HG03095 (cell line): ENCODE data around the gene TMEM106B.
"Not testable (repeated sequence)": the region's sequence is repeated elsewhere in the genome, so short reads cannot be mapped to it uniquely, and the experiment has no call there.

Experiments used
- ATAC-seq: cut with Tn5 transposase; IDR thresholded peaks from one replicate; pipeline ENCODE4 v1.9.1; 2021; ENCODE audit warnings: moderate library complexity; ENCODE audit not compliant: unreplicated experiment

Gene TMEM106B

DNA sequence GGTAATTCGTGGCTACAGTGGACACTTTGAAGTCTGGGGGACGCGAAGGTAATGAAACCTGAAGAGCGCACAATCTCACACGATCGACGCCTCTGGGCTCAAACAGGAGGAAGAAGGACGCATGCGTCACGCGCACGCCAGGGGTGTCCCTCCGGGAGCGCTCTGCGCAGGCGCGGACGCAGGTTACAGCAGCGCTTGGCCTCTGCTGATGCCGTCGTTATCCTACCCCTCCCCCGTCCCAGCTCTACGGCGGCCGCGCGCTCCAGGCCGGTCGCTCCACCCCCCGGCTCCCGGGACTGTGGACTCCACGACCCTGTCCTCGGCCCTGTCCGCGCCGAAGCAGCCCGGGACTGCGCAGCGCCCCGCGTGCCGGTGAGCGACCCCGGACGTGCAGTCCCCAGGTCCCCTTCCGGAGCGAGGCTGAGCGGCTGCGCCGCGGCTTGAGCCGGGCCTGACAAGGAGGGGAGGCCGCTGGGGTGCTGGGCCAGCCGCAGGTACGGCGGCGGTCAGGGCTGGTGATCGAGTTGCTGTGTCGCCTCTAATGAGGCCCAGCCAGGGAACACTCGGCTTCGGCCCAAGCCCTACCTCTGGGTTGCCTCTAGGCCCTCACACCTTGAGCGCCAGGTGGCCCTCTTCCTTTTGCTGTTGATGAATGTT, at the start of gene TMEM106B:
Gene TMEM106B (plus strand): TSS at position 241 of the 657 bp plus-strand sequence. CDS start 3,517 bp downstream, outside the sequence.
- peak; percentile 97 for ATAC-seq

- no peak for ATAC-seq
Measured at GRCh38 chr7:12162415-12163113, 48.5 kb upstream of the TMEM106B start.

GRCh38 chr7:12168065-12168464, 43.0 kb upstream of the TMEM106B start:
- ATAC-seq, result not testable (repeated sequence)

- not testable (repeated sequence) for ATAC-seq
Measured at GRCh38 chr7:12169981-12170820, 40.9 kb upstream of the TMEM106B start.

GRCh38 chr7:12173671-12174070, 37.4 kb upstream of the TMEM106B start:
- ATAC-seq, result no peak

DNA sequence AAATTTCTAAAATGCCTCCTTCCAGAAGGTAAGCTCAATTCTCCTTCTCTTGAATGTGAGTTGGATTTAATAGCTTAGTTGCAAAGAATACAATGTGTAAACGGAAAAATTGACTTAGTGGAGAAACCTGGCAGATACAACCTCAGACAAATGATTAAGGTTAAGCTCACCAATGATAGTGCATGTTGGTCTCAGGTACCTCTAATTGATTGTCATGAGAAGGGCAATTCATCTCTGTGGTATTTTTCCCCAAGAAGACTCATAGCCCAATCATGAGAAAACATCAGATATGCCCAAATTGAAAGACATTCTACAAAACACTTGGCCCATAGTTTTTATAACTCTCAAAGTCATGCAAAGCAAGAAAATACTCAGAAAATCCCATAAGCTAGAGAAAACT, 36.2 kb upstream of the TMEM106B start:
- no peak for ATAC-seq

- ATAC-seq, result no peak
Measured at GRCh38 chr7:12178317-12178716, 32.8 kb upstream of the TMEM106B start.

DNA sequence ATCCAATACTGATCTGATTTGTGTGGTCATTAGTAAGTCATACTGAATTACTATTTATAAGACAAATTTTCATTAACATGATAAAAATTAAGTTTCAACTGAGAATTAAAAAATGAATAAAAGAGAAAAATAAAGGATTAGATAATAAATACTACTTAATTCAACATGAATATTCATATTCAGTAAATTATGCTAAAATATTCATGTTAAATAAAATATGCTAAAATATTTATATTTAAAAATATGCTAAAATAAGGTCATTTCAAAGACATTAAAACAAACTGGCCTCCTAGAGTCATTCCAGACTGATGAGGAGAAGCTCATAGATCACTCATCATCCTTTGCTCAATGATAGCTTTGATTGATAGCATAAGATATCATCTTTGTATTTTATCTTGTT, 16.7 kb upstream of the TMEM106B start:
- no peak for ATAC-seq

- no peak for ATAC-seq
Measured at GRCh38 chr7:12196386-12196785, 14.7 kb upstream of the TMEM106B start.

DNA sequence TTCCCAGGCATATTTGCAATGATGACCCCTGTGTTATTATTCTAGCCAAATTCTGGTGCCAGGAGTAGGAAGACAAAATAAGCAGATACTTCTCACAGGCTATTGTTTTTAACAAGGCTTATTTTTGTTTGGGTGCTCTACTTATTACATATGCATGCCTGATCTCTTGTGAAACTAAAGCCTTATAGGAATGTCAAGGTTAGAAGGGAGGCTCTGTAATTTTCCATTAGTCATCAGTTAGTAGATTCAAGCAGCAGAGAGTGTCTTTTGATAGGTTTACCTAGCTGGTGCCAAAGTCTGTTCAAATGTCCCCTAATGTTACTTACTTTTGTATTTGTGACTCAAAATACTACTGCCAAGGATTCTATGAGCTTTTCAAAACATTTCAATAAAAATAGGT, 11.7 kb upstream of the TMEM106B start:
- ATAC-seq, result no peak

- ATAC-seq, result no peak
Measured at GRCh38 chr7:12207046-12207445, 4.0 kb upstream of the TMEM106B start.

- no peak for ATAC-seq
Measured at GRCh38 chr7:12209221-12209620, 1.9 kb upstream of the TMEM106B start.

GRCh38 chr7:12210179-12211053, 678 bp upstream of the TMEM106B start:
- peak; percentile 36 for ATAC-seq

GRCh38 chr7:12211711-12212485, 804 bp downstream of the TMEM106B start:
- no peak for ATAC-seq

GRCh38 chr7:12217311-12217710, 6.2 kb downstream of the TMEM106B start:
- ATAC-seq, result no peak

DNA sequence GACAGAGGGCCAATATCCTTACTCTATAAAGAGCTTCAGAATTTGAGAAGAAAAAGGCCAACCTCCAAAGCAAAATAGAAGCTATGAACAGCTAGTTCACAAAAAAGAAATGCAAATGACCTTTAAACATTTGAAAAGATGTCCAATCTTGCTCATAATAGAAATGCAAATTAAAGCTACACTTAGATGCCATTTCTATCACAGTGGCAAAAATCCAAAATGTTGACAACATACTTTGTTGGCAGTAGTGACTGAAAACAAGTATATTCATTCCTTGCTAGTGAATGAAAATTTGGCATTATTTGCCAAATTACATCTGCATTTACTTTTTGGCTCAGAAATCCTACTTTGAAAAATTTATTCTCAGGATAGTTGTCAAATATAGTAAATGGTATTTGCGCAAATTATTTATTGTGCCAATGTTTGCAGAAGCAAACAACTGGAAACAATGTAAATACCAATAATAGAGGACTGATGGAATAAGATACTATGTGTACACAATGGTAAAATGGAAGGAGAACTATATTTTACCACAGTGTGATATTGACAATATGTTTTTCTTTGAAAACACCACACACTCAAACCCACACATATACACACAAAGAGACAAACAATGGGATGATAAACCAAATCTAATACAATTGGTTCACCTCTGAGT, 9.4 kb downstream of the TMEM106B start:
- ATAC-seq, result no peak

DNA sequence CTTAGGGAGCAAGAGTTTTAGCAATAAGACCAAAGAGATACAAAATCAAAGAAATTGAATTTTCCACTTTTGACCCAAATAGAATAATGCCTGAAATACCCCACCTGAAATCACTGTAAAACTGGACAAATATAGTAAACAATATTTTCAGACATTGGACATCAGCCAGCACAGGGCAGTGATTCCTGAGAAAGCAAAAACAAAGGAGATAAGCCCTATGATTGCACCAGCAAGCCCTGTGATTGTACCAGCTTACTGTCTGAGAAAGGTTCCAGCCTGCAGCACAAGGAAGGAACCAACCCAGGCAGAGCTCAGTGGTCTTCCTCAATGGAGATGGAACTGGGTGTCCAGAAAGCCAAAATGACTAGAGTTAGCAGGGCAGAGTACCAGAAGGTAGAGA, 10.3 kb downstream of the TMEM106B start:
- no peak for ATAC-seq

DNA sequence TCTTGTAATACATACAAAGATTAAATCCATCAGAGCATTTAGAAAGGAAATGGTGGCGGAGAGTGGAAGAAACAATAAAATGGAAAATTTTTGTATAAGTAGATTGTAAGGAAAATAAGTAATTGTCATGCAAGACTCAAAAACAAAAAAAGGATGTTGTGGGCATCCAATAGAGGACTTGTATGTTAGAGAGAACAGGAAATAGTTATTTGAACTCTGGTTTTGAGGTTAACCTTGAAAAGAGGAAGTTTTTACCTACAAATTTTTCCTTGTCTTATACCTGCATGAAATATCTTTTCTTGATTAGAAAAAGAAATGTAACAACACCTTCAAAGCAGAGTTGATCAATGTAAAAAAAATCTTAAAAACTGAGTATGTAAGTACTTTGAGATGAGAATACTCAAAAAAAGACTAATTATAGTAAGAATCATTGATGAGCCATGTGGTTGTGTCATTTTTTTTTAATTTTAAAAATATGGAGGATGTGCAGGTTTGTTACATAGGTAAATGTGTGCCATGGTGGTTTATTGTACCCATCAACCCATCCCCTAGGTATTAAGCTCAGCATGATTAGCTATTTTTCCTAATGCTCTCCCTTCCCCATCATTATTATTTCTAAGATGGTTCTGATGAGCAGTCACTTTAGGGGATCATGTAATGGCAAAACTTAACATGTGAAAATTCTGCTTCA, 11.9 kb downstream of the TMEM106B start:
- peak; percentile 79 for ATAC-seq

DNA sequence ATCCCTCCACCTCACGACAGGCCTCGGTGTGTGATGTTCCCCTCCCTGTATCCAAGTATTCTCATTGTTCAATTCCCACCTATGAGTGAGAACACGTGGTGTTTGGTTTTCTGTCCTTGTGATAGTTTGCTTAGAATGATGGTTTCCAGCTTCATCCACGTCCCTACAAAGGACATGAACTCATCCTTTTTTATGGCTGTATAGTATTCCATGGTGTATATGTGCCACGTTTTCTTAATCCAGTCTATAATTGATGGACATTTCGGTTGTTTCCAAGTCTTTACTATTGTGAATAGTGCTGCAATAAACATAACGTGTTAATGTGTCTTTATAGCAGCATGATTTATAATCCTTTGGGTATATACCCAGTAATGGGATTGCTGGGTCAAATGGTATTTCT, 13.9 kb downstream of the TMEM106B start:
- ATAC-seq, result not testable (repeated sequence)
